Measurements from ENCODE around the gene SMPDL3A. TPM values are rescaled to one million over a fixed set of nuclear protein-coding genes. Genes with fewer than 3 reads are reported as not detected.

Gene SMPDL3A
- total RNA-seq, 1 experiment from 2014 or later, result 0.59 TPM

DNA sequence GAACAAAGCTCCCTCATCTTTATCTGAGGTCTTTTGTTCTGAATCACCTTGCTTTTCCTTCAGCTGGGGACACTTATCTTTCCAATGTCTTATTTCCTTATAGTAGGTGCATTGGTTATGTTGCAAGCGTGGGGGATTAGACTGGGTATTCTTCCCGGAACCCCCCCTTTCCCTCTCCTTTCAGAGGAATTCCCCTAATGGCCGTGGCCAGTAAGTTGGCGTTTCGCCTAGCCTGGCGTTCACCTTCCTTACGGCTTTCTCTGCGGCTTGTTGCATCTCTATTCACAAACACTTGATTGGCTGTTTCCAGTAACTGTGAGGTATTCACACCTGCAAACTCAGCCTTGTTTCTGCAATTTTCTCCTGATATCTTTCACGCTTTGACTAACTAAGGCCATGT, 42.4 kb upstream of the SMPDL3A start:
- no peak overlapping the region for H3K14ac ChIP-seq (ENCODE audit: insufficient read depth, low read length)
- no peak overlapping the region for H3K27ac ChIP-seq (ENCODE audit: insufficient read length, low read depth, low read length)
- H3K23me2 ChIP-seq (ENCODE audit: insufficient read length, low read depth, low read length, poor library complexity, severe bottlenecking), result no peaks in the 10 kb centered on the region
- H3K79me2 ChIP-seq (ENCODE audit: insufficient read depth, low read length), result no peaks in the 10 kb centered on the region
- no peaks in the 10 kb centered on the region for H3K79me1 ChIP-seq (ENCODE audit: insufficient read depth, low read depth, low read length, poor library complexity, severe bottlenecking)
- H3K4me2 ChIP-seq (ENCODE audit: insufficient read depth, insufficient read length, low read length), result no peak overlapping the region
- H4K8ac ChIP-seq (replicated peaks; ENCODE audit: insufficient read length, low read depth, low read length), result no peak overlapping the region
- peaks cover 5 to 16% (median 10%) of the 10 kb centered on the region in 3 experiments for H3K36me3 Mint-ChIP-seq (ENCODE audit: insufficient read depth in 1 of 3, low read depth in 3 of 3)
- no peak overlapping the region for H2BK12ac ChIP-seq (ENCODE audit: insufficient read length, low read depth, low read length)
- WGBS (ENCODE audit: extremely low coverage, insufficient read length, low lambda C conversion rate), result no CpG with 5 or more reads among the region's 9 CpGs
- H3K23ac ChIP-seq (ENCODE audit: insufficient read length, low read depth, low read length), result no peak overlapping the region
- no peak overlapping the region for H3K18ac ChIP-seq (ENCODE audit: insufficient read length, low read depth, low read length)
- H2BK15ac ChIP-seq (ENCODE audit: low read depth, low read length), result no peak overlapping the region
- H3K56ac ChIP-seq (ENCODE audit: insufficient read length, low read depth, low read length), result no peak overlapping the region
- no peak overlapping the region for H4K5ac ChIP-seq (ENCODE audit: insufficient read length, low read depth, low read length)
- H4K91ac ChIP-seq (ENCODE audit: insufficient read length, low read depth, low read length), result no peak overlapping the region
- no peaks in the 10 kb centered on the region for H4K20me1 ChIP-seq (ENCODE audit: control insufficient read depth, insufficient read depth, insufficient read length)
- no peaks in the 10 kb centered on the region for H3K9me3 ChIP-seq (ENCODE audit: control insufficient read depth, low read depth, low read length)
- H3T11ph ChIP-seq (ENCODE audit: low read length), result no peak overlapping the region
- H3K27ac Mint-ChIP-seq, result no peak overlapping the region
- H2BK120ac ChIP-seq (ENCODE audit: low read depth, low read length, poor library complexity, severe bottlenecking), result no peak overlapping the region
- no peak overlapping the region for H2AK5ac ChIP-seq (ENCODE audit: insufficient read length, low read length)
- no peak overlapping the region for H3K9ac ChIP-seq (ENCODE audit: extremely low read depth, insufficient read length, low read length)
- no peak overlapping the region for H3K4ac ChIP-seq (ENCODE audit: low read depth, low read length)
- DNase-seq, result no peak
- no peaks in the 10 kb centered on the region; the same call in 1 of the 2 replicates for H3K4me1 ChIP-seq (ENCODE audit: insufficient read depth, low read length)
- peaks cover 7% of the 10 kb centered on the region for H3K27me3 Mint-ChIP-seq (ENCODE audit: low read depth)
- no peak overlapping the region for H2AFZ ChIP-seq (ENCODE audit: low read length)
- peaks cover 9 to 13% of the 10 kb centered on the region in 2 experiments for H3K4me1 Mint-ChIP-seq
- no peak overlapping the region for H3K4me3 Mint-ChIP-seq
- H2BK5ac ChIP-seq (ENCODE audit: insufficient read length, low read length), result no peak overlapping the region
- no peak overlapping the region for H2BK20ac ChIP-seq (ENCODE audit: low read depth, low read length, poor library complexity, severe bottlenecking)
- TF ChIP-seq, protein P1, sequence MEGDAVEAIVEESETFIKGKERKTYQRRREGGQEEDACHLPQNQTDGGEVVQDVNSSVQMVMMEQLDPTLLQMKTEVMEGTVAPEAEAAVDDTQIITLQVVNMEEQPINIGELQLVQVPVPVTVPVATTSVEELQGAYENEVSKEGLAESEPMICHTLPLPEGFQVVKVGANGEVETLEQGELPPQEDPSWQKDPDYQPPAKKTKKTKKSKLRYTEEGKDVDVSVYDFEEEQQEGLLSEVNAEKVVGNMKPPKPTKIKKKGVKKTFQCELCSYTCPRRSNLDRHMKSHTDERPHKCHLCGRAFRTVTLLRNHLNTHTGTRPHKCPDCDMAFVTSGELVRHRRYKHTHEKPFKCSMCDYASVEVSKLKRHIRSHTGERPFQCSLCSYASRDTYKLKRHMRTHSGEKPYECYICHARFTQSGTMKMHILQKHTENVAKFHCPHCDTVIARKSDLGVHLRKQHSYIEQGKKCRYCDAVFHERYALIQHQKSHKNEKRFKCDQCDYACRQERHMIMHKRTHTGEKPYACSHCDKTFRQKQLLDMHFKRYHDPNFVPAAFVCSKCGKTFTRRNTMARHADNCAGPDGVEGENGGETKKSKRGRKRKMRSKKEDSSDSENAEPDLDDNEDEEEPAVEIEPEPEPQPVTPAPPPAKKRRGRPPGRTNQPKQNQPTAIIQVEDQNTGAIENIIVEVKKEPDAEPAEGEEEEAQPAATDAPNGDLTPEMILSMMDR (conservative IDR thresholded peaks at IDR 0.05), result no peak
- H3K27me3 ChIP-seq (ENCODE audit: insufficient read depth, low read length), result no peaks in the 10 kb centered on the region
- H3K9me3 Mint-ChIP-seq, result peaks cover 10 to 20% of the 10 kb centered on the region in 2 experiments
